Measurements from ENCODE around the gene ATG7.
A peak's percentile ranks its signal among the peaks of the same experiment; 100 is the strongest.

Gene ATG7

GRCh38 chr3:11556851-11557644 lies 284.9 kb downstream of the ATG7 start:
- no peak for DNase-seq (ENCODE audit: low spot score)

GRCh38 chr3:11558002-11558401 lies 285.8 kb downstream of the ATG7 start:
- no peak for DNase-seq (ENCODE audit: low spot score)

DNA sequence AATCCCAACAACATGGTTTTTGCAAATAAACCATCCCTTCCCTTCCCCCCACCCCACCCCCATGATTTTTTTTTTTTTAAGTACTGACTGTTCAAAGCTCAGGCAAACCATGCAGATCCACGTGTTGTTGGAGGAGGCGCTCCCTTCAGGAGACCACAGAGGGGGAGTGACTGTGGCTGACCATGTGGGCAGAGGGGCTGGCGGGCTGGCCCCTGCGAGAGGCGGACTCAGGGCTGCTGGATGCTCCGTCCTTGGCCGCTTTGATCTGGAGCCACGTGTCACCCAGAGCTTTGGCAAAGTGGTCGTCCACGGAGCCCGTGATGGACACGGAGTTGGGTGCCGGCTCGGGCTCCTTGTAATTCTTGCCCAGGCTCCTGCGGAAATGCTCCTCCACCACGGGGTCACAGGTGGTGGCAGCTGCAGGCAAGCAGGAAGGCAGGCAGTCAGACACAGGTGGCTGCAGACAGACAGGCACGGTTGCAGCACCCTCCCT lies 286.3 kb downstream of the ATG7 start:
- DNase-seq (ENCODE audit: low spot score): no peak

DNA sequence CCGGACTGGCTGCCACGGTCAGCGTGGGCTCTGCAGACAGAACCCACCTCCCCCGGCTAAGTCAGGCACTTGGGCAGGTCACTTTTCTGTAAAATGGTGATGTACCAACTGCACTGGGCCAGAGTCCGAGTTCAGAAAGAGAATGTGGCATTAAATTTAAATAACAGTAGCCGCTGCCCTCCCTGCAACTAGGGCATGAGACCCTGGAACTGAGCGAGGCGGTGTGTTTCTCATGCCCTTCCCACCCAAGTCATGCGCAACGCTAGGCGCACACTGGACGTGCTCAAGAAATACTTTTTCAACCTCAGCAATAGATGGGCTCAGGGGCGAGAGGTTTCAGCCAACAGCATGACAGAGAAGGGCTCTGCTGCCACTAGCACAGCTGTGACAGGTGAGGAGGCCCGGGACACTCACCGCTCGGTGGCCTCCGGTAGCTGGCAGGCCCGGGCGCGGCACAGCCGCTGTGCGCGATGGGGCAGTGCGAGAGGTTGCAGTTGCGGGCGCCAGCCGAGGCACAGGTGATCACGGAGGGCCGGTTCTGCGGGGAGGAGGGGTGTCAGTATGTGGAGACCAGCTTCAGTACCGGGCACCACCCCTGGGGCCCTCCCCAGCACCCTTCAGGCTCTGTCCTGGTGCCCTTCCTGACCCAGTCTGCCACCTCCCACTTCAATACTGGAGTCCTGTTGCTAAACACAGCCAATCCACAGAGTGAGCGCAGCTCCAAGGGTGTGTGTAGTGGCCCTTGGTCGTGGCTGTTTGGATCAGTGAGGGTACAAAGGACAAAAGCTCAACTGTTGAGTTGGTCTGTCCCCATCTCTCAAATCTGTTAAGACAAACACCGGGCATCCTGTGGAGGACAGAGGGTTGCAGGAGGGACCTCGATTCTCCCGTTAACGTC lies 287.0 kb downstream of the ATG7 start:
- DNase-seq (ENCODE audit: low spot score): no peak

DNA sequence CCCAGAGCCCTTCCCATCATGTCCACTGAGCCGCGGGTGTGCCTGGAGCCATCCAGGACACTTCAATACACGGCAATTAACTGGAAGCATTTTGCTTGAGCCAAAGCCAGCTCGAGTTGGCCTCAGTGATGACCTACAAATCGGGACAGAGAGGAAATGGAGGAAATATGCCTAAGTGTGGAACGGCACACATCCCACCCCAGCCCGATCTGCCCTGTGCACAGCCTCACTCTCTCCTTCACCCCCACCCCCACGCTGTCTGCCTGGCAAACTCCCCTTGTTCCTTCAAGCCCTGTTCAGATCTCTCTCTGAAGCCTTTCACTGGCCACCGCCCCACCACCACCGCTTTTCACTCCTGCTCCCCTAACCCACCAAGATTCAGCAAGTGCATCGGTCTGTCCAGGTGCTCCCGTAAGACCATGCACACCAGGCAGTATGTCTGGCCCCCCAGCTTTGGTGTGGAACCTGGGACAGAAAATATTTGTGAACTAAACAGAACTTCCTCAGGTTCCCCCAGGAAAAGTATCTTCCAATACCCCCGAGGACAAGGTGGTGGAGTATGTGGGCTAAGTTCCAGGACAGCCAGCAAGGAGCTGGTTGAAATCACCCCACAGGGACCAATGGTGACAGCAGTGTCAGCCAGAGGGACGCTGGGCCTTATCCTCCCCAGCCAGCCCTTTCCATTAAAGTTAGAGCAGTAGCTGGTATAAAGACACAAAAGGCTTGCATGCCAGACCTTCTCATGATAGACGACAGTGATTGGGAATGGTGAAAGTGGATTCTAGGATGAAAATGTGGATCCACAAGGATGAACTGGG lies 287.8 kb downstream of the ATG7 start:
- DNase-seq (ENCODE audit: low spot score): no peak

DNA sequence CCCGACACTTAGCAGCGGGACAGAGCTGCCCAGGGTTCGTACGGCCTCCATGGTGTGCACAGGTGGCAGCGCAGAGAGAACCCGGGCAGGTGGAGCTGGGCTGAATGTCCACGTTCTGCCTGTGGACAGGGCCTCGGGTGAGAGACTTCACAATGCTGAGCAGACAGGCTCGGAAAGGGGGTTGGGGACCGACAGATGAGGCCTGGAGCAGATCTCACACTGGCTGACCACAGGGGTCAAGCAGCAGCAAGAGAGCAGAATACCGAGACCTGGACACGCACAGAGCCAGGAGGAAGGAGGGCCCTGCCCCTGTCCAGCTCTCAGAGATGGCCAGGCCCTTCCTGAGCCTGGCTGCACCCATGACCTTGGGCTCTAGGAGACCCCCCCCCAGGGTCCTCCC lies 288.5 kb downstream of the ATG7 start:
- DNase-seq (ENCODE audit: low spot score): no peak

DNA sequence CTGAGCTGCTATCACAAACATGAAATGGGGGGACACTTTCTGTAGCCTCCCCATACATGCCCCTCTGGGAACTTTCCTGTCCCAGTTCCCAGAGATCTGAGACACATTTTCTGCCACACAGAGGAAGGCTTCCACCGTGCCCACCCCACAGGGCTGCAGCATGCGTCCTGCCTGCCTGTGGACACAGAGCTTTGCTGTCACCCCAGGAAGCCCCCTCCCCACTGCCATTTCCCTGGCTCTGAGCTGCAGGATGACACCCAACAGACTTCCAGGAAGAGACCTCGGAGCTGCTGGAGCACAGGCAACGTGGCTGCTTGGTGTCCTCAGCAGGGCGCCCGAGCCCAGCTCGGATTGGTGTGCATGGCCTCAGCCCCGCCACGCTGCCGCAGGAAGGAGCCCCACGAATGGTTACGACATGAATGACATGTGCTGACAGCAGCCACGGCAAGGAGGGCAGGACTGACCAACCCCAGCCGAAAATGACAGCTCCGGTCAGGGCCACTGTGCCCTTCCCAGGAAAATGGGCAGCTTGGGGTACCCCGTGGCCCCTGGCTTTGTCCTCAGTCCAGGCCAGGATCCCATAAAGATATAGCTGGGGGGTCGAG lies 290.2 kb downstream of the ATG7 start:
- no peak for DNase-seq (ENCODE audit: low spot score)

DNA sequence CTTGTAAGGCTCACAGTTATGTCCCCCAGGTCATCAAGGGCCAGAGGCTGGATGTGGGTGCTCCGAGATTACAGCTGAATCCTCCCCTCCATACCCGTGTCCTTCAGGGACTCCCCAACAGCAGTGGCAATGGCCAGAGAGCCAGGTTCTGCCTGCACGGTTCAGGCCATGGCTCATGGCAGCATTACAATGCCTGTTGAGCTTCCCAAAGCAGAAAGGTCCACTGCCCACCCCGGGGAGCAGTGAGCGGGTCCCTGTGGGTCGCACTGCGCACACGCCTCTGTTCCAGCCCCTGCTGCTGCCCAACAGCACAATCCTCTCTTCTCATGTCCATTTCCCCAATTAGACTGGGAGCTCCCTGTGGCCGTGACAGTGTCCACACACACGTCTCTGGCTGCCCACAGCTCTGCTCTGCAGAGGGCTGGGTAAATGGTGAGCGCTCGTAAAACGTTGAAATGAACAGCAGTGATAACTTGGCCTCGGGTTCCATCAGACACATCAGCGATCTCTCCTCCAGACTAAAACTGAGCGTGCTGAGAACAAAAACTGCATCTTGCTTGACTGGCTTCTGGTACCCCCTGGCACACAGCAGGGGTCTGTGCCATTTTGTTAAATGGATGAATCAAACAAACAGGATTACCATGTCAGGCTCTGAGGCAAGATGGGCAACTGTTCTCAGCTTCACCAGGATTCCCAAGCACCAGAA lies 291.1 kb downstream of the ATG7 start:
- DNase-seq (ENCODE audit: low spot score): no peak

DNA sequence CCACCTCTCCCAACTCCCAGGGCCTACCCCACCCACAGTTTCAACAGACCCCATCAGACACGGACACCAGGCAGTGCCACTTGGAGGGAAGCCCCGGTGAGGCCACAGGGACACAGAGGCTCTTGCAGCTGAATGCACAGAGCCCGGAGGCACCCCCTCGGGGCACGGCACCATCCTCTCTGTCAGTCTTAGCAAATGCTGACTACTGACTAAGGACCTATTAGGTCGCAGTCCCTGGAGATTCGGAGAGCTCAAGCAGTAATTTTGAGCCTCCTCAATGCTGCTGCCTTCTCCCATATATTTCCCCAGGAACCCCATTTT lies 291.6 kb downstream of the ATG7 start:
- DNase-seq (ENCODE audit: low spot score): no peak

DNA sequence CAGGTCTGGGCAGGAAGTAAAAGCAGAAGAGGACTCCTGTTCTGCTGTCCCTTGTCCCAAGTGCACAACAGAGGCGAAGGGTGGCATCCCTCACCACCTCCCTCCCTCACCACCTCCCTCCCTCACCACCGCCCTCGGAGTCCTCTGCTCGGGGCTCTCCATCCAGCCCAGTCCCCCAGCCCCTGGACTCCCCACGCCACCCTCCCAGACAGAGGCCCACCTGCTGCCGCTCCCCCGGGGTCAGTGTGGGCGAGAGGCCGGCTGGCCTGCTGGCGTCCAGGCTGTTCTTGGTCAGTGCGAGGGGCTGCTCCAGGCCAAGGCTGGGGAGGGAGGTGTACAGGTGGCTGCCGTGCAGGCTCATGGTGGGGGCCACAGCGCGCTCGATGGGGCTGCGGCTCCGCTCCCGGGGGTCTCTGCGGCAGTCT lies 292.4 kb downstream of the ATG7 start:
- no peak for DNase-seq (ENCODE audit: low spot score)

DNA sequence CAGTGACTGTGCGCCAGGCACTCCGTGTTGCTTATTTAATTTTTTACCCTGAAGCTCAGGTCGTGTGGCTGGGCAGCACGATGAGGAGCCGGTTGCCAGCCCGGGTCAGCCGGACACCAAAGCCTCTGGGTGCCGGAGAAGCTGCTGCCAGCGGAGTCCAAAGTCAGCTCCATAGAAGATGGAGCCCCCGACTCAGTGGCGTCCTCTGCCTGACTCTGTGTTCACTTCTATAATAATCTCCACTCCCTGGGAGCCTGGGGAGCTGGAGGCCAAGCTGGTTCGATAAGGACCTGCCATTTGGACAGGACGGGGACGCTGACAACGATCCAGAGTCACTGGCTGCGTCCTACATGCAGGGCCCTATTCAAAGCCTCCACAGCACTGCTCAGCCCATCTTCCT lies 292.9 kb downstream of the ATG7 start:
- DNase-seq (ENCODE audit: low spot score): no peak

DNA sequence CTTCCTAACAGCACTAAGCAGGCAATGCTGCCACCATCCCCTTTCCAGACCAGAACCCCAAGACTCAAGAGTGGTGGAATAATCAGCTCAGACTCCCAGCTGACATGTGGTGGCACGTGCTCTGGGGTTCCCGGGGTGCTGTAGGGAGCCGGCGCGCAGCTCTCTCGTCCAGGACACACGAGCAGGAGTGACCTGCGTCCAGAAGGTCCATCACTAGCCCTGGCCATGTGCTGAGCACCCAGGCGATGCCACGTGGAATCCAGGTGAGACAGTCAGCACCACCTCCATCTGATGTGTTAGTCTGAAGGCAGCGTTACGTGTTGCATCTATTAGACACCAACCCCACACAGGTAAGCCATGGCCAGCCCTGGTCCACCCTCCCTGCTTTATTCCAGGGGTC lies 293.3 kb downstream of the ATG7 start:
- no peak for DNase-seq (ENCODE audit: low spot score)

GRCh38 chr3:11565932-11566331 lies 293.7 kb downstream of the ATG7 start:
- no peak for DNase-seq (ENCODE audit: low spot score)

DNA sequence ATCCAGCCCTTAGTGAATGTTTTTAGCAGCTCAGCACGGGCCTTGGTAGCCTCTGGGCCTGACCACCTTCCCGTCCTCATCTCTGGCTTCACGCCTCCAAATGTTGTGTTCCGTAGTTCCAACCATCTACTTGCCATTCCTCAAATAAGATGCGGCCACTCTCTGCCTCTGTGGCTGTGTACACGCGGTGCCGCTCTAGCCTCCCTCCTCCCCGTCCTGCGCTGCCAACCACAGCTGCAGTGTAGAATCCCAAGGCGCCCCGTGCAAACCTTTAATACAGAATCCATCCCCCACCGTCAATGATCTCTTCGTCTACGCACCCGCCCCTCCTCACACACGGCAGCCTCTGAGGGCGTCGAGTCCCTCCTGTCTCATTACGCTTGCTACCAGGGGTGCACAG lies 294.3 kb downstream of the ATG7 start:
- DNase-seq (ENCODE audit: low spot score): no peak

- DNase-seq (ENCODE audit: low spot score): no peak
Measured at GRCh38 chr3:11566916-11567315, 294.7 kb downstream of the ATG7 start.

DNA sequence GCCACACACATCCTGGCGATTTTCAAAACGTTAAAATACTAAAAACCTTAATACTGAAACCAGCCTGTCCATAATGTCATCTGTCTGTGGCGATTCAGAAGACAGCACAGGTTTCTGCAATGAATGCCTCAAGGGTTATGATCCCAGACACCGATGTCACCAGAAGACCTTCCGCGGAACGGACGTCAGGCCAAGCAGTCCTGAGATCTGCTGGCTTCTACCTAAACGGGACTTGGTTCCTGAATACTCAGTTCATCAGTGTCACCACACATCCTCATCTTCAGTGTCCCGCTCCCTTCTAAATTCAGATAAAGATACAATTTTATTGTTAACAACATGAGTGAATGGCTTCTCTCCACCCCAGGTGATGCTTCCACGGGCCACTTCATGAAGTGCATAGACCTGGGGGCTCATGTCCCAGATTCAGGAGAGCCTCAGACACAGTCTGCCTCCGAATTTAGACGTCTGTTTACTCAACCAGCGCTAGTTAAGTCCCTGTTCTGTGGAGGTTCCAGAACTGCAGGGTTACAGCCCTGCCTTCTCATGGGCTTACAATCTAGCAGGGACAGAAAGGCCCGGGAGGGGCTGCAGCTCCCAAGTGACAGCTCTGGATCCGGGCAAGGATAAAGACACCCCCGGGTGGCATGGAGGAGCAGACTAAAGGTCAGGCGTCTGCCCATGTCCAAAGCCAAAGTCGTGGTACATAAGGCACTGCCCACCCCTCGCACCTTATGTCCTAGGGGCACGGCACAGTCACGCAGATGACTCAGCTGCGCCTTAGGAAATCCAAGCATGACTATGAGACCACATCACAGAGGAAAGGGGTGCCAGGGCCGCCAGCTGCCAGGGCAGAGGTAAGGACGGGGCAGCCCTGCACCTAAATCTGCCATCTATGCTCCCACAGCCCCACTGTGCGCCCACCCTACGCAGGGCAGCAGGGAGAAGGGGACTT lies 295.6 kb downstream of the ATG7 start:
- DNase-seq (ENCODE audit: low spot score): peak; percentile 89

- peak; percentile 89 for DNase-seq (ENCODE audit: low spot score)
Measured at GRCh38 chr3:11568503-11569155, 296.4 kb downstream of the ATG7 start.

GRCh38 chr3:11569156-11569741 lies 297.1 kb downstream of the ATG7 start:
- DNase-seq (ENCODE audit: low spot score): no peak

GRCh38 chr3:11570251-11570650 lies 298.1 kb downstream of the ATG7 start:
- no peak for DNase-seq (ENCODE audit: low spot score)

Data from SW480 (cell line).